Thoracic aorta (tissue), 2 donors: ENCODE results near the gene GCN1. TPM values are rescaled to one million over a fixed set of nuclear protein-coding genes. Genes with fewer than 3 reads are reported as not detected.

Source experiments
- ATAC-seq: fragments of 150-250 bp; one replicate; pipeline ENCODE4 v1.8.0; 2017; ENCODE audit warnings: low read depth; ENCODE audit not compliant: insufficient number of reproducible peaks, low FRiP score
- DNase-seq: peaks from one replicate; pipeline ENCODE4 v3.0.0-alpha.2; 2020; ENCODE audit warnings: low spot score
- H3K27ac ChIP-seq, 2 donors: fragments of 200-600 bp; sonication (generic); 1 replicate in 1 of 2; 2 replicates in 1 of 2; pipeline ENCODE4 v1.5.1; 2016; ENCODE audit warnings: mild to moderate bottlenecking in 2 of 2, moderate library complexity in 2 of 2
- H3K27me3 ChIP-seq: fragments of 200-600 bp; sonication (generic); replicated peaks from 2 replicates; pipeline ENCODE4 v1.6.0; 2016; ENCODE audit warnings: mild to moderate bottlenecking; ENCODE audit not compliant: insufficient read depth
- H3K36me3 ChIP-seq: fragments of 200-600 bp; sonication (generic); one replicate; pipeline ENCODE4 v1.5.1; 2016
- H3K4me1 ChIP-seq, 2 donors: fragments of 200-600 bp; sonication (generic); 1 replicate in 1 of 2; 2 replicates in 1 of 2; pipeline versions ENCODE4 v1.5.1 to v1.6.0; 2016; ENCODE audit warnings: low read depth in 2 of 2, mild to moderate bottlenecking in 1 of 2; ENCODE audit not compliant: control insufficient read depth in 1 of 2
- H3K4me3 ChIP-seq: fragments of 200-600 bp; sonication (generic); 2 replicates; pipeline ENCODE4 v1.5.1; 2016; ENCODE audit warnings: mild to moderate bottlenecking
- H3K9me3 ChIP-seq: fragments of 200-600 bp; sonication (generic); 2 replicates; pipeline ENCODE4 v1.5.1; 2016
- total RNA-seq, 2 donors: library from RNA; depleted of rRNA; stranded (reverse); fragments of >200 nt; gene quantifications; one replicate each; pipeline versions ENCODE4 v1.1.0 to v1.2.3, GENCODE V29; 2016
- TF ChIP-seq, protein P1 (sequence below): fragments of 200-600 bp; sonication (generic); IDR thresholded peaks from one replicate; pipeline ENCODE4 v1.5.1; 2019; ENCODE audit warnings: antibody characterized with exemption

The GCN1 gene
- total RNA-seq, 2 donors from 2014 or later: 56.8 to 91.5 TPM

DNA sequence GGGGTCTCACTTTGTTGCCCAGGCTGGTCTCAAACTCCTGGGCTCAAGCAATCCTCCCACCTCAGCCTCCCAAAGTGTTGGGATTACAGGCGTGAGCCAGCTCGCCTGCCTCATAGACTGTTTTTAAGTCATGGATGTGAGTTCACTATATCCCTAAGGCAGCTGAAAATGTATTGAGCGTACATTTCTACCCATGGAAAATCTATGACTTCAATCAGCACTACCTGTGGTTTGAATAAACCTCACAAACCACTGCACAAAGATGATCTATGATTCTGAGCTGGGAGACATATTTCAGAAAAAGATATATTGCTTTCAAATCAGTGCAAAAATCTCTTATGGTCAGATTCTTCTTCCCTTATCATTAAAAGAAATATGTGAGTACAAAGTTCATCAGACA, 22.5 kb downstream of the GCN1 start:
- Histone ChIP-seq H3K27me3 (no peaks in the 10 kb centered on the region), H3K4me1 (no peaks in the 10 kb centered on the region)
- DNase-seq: no peak

DNA sequence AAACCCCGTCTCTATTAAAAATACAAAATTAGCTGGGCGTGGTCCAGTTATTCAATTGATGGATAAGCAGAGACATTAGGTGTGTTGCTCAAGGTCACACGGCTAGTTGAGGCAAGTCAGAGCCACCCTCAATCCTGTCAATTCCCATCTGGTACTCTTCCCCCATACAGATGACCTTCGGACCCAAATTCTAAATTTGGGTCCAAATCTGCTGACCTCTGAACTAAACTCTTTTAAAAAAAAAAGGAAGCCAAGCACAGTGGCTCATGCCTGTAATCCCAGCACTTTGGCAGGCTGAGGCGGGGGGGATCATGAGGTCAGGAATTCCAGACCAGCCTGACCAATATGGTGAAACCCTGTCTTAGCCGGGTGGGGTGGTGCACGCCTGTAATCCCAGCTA, 23.9 kb downstream of the GCN1 start:
- Histone ChIP-seq H3K9me3 (no peaks in the 10 kb centered on the region), H3K36me3 (peaks cover 65% of the 10 kb centered on the region), H3K4me1 (no peaks in the 10 kb centered on the region), H3K27ac (no peak overlapping the region), H3K27me3 (no peaks in the 10 kb centered on the region), H3K4me3 (no peak overlapping the region)
- no peak for ATAC-seq
- no peak for DNase-seq
- TF ChIP-seq, protein P1, sequence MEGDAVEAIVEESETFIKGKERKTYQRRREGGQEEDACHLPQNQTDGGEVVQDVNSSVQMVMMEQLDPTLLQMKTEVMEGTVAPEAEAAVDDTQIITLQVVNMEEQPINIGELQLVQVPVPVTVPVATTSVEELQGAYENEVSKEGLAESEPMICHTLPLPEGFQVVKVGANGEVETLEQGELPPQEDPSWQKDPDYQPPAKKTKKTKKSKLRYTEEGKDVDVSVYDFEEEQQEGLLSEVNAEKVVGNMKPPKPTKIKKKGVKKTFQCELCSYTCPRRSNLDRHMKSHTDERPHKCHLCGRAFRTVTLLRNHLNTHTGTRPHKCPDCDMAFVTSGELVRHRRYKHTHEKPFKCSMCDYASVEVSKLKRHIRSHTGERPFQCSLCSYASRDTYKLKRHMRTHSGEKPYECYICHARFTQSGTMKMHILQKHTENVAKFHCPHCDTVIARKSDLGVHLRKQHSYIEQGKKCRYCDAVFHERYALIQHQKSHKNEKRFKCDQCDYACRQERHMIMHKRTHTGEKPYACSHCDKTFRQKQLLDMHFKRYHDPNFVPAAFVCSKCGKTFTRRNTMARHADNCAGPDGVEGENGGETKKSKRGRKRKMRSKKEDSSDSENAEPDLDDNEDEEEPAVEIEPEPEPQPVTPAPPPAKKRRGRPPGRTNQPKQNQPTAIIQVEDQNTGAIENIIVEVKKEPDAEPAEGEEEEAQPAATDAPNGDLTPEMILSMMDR: no peak

More for the DNA sequence above, 22.5 kb downstream of the GCN1 start:
- H3K27ac ChIP-seq: no peak overlapping the region
- TF ChIP-seq, protein P1: no peak
- H3K4me3 ChIP-seq: no peak overlapping the region
- H3K36me3 ChIP-seq: peaks cover 76% of the 10 kb centered on the region
- ATAC-seq: no peak
- no peaks in the 10 kb centered on the region for H3K9me3 ChIP-seq

DNA sequence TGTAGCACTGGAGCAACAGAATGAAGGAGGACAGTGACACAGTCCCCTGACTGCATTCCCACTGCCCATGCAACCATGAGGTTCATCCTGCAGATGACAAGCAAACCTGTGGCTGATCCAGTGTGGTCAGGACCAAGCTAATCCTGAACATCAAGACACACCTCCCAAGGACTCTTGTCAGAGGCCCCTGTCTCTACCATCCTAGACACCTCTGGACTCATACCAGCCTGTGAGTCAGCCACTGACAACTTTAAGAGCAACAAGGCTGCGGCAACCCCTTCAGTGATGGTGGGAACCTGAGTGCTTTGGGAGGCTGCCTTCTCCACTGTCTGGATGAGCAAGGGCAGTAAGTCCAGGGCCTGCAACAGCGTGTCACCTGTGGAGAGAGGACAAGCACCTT, 24.6 kb downstream of the GCN1 start:
- no peak for DNase-seq
- TF ChIP-seq, protein P1: no peak
- H3K27me3 ChIP-seq: no peaks in the 10 kb centered on the region
- no peaks in the 10 kb centered on the region for H3K9me3 ChIP-seq
- no peaks in the 10 kb centered on the region for H3K4me1 ChIP-seq
- no peak overlapping the region for H3K27ac ChIP-seq
- no peak for ATAC-seq
- peaks cover 63% of the 10 kb centered on the region for H3K36me3 ChIP-seq
- H3K4me3 ChIP-seq: no peak overlapping the region

DNA sequence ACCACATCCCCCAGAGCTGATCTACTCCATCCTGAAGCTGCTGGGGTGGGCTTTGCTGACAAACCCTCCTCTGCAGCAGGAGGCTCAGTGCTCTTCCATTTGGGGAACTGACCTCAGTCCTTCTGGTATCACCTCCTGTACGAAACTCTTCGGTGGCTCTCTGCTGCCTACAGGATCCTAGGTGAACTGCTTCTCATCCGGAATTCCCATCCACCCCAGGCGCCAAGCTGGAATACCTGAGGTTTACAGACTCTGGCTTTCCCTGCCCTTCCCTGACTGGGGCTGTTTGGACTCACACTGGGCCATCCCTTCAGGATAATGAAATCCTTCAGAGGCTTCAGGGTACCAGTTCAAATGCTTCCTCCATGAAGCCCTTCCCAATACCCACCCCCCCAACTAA, 26.2 kb downstream of the GCN1 start:
- Histone ChIP-seq H3K36me3 (peaks cover 59% of the 10 kb centered on the region), H3K9me3 (no peaks in the 10 kb centered on the region), H3K4me1 (no peaks in the 10 kb centered on the region), H3K27ac (no peak overlapping the region), H3K27me3 (no peaks in the 10 kb centered on the region), H3K4me3 (no peak overlapping the region)
- DNase-seq (no peak), ATAC-seq (no peak)
- TF ChIP-seq, protein P1: no peak

DNA sequence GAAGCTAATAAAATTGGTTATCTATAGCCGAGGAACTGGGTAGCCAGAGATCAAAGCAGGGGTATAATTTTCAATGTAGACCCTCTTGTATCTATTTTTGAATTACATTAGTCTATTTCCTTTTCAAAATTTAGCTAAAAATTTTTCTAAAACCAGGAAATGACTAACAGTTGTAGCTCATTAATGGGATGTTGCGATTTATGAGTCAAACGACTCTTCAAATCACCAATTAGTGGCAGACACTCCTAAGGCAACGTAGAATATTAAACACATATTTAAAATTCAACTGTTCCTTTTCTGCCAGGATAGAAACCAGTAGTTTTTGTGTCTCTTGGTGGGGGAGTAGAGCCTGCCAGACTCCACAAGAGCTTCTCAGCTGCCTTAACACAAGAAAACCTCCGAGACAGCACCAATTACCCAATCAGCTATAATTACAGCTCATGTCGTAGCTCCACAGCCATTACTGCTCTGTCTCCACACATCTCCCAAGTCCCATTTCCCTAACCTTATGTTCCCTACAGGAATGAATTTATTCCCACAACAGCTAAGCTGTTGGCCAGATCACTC, 26.9 kb downstream of the GCN1 start:
- no peak for DNase-seq
- H3K27ac ChIP-seq: no peak overlapping the region
- no peaks in the 10 kb centered on the region for H3K4me1 ChIP-seq
- ATAC-seq: no peak
- H3K36me3 ChIP-seq: peaks cover 60% of the 10 kb centered on the region
- H3K27me3 ChIP-seq: no peaks in the 10 kb centered on the region
- no peak overlapping the region for H3K4me3 ChIP-seq
- TF ChIP-seq, protein P1: no peak
- no peaks in the 10 kb centered on the region for H3K9me3 ChIP-seq
